ENCODE measurements around the gene TCF4.

DNA sequence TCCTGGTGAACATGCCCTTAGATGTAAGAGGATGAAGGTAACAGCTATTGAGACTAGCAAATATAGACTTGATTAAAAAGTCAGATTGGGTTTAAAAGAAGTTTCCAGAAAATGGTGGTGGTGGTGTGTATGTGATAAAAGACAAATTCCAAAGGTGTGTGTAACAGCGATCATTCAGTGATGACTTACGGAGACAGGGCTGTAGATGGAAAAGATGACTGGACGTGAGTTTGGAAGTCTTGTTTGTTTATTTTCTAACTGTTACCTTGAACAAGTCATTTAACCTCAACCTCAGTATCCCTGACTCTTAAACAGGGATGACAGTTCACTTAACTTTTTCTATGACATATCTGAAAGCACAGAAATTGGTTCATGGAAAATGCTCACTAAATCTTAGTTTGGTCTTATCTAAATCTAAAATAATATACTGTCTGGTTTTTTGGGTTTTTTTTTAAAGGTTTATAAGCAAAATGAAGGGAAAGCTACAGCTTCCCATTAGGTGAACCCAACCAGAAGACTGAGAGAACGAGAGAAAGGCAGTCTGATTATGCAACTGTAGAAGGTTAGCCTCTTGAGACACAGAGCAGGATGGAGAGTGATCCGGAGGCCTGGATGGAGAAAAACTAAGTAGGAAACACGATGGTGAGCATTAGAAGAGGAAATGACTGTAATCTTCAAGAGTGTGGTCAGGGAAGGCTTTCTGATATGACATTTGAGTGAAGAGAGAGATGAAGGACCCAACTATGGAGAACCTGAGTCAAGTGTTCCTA is 71.9 kb downstream of the TCF4 start:
- TF ChIP-seq, protein P1, sequence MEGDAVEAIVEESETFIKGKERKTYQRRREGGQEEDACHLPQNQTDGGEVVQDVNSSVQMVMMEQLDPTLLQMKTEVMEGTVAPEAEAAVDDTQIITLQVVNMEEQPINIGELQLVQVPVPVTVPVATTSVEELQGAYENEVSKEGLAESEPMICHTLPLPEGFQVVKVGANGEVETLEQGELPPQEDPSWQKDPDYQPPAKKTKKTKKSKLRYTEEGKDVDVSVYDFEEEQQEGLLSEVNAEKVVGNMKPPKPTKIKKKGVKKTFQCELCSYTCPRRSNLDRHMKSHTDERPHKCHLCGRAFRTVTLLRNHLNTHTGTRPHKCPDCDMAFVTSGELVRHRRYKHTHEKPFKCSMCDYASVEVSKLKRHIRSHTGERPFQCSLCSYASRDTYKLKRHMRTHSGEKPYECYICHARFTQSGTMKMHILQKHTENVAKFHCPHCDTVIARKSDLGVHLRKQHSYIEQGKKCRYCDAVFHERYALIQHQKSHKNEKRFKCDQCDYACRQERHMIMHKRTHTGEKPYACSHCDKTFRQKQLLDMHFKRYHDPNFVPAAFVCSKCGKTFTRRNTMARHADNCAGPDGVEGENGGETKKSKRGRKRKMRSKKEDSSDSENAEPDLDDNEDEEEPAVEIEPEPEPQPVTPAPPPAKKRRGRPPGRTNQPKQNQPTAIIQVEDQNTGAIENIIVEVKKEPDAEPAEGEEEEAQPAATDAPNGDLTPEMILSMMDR (IDR thresholded peaks at IDR 0.05 in 8 of 11, conservative IDR thresholded peaks at IDR 0.05 in 3 of 11): no peak
- TF ChIP-seq POLR2A (IDR thresholded peaks at IDR 0.05) (no peak), POLR2AphosphoS5 (IDR thresholded peaks at IDR 0.05) (no peak)

All from spleen (tissue), 7 donors.